H9 (cell line): ENCODE results near the gene CTCFL. TPM values are rescaled to one million over a fixed set of nuclear protein-coding genes. Genes with fewer than 3 reads are reported as not detected.

Source experiments
- DNase-seq: peaks from one replicate; pipeline ENCODE4 v3.0.0-alpha.2; 2017
- H2AFZ ChIP-seq: one replicate; pipeline ENCODE4 v1.6.1; 2013; ENCODE audit warnings: mild to moderate bottlenecking, low read length, control low read depth, moderate library complexity
- H2AK5ac ChIP-seq: 2 replicates; pipeline ENCODE4 v1.6.1; 2013; ENCODE audit warnings: low read length, control low read depth, mixed read lengths; ENCODE audit not compliant: insufficient read length
- H2BK120ac ChIP-seq: one replicate; pipeline ENCODE4 v1.6.1; 2013; ENCODE audit warnings: low read depth, mild to moderate bottlenecking, low read length, control low read depth, inconsistent platforms; ENCODE audit not compliant: poor library complexity, severe bottlenecking
- H2BK12ac ChIP-seq: 2 replicates; pipeline ENCODE4 v1.6.1; 2013; ENCODE audit warnings: low read length, control low read depth, mixed read lengths, low read depth; ENCODE audit not compliant: insufficient read length
- H2BK15ac ChIP-seq: 2 replicates; pipeline ENCODE4 v1.6.1; 2013; ENCODE audit warnings: low read depth, low read length, control low read depth
- H2BK20ac ChIP-seq: one replicate; pipeline ENCODE4 v1.6.1; 2013; ENCODE audit warnings: low read depth, mild to moderate bottlenecking, low read length, control low read depth, inconsistent platforms; ENCODE audit not compliant: poor library complexity, severe bottlenecking
- H2BK5ac ChIP-seq: 2 replicates; pipeline ENCODE4 v1.6.1; 2013; ENCODE audit warnings: low read length, control low read depth, mixed read lengths; ENCODE audit not compliant: insufficient read length
- H3K14ac ChIP-seq: 2 replicates; pipeline ENCODE4 v1.6.1; 2013; ENCODE audit warnings: low read length, control low read depth; ENCODE audit not compliant: insufficient read depth
- H3K18ac ChIP-seq: 2 replicates; pipeline ENCODE4 v1.6.1; 2013; ENCODE audit warnings: low read depth, mild to moderate bottlenecking, mixed read lengths, low read length, control low read depth; ENCODE audit not compliant: insufficient read length
- H3K23ac ChIP-seq: 2 replicates; pipeline ENCODE4 v1.6.1; 2013; ENCODE audit warnings: low read length, control low read depth, mixed read lengths, low read depth; ENCODE audit not compliant: insufficient read length
- H3K23me2 ChIP-seq: 2 replicates; pipeline ENCODE4 v1.6.1; 2013; ENCODE audit warnings: low read depth, mild to moderate bottlenecking, mixed read lengths, low read length, control low read depth; ENCODE audit not compliant: insufficient read length, poor library complexity, severe bottlenecking
- H3K27ac ChIP-seq: 2 replicates; pipeline ENCODE4 v1.5.1; 2013; ENCODE audit warnings: low read length, control low read depth, mixed read lengths, low read depth; ENCODE audit not compliant: insufficient read length
- H3K27me3 ChIP-seq: 2 replicates; pipeline ENCODE4 v1.6.1; 2013; ENCODE audit warnings: low read length, control low read depth, inconsistent platforms; ENCODE audit not compliant: insufficient read depth
- H3K4ac ChIP-seq: 2 replicates; pipeline ENCODE4 v1.6.1; 2013; ENCODE audit warnings: low read depth, mild to moderate bottlenecking, control low read depth, inconsistent platforms, low read length, moderate library complexity
- H3K4me1 ChIP-seq: 2 replicates; pipeline ENCODE4 v1.6.1; 2013; ENCODE audit warnings: low read length, control low read depth, inconsistent platforms; ENCODE audit not compliant: insufficient read depth
- H3K4me2 ChIP-seq: 2 replicates; pipeline ENCODE4 v1.6.1; 2013; ENCODE audit warnings: low read length, control low read depth, mixed read lengths; ENCODE audit not compliant: insufficient read length, insufficient read depth
- H3K56ac ChIP-seq: 2 replicates; pipeline ENCODE4 v1.6.1; 2013; ENCODE audit warnings: low read depth, mild to moderate bottlenecking, mixed read lengths, low read length, control low read depth; ENCODE audit not compliant: insufficient read length
- H3K79me1 ChIP-seq: 2 replicates; pipeline ENCODE4 v1.6.1; 2013; ENCODE audit warnings: low read depth, mild to moderate bottlenecking, moderate library complexity, low read length, control low read depth, inconsistent platforms; ENCODE audit not compliant: insufficient read depth, poor library complexity, severe bottlenecking
- H3K79me2 ChIP-seq: 2 replicates; pipeline ENCODE4 v1.6.1; 2013; ENCODE audit warnings: low read length, control low read depth, inconsistent platforms; ENCODE audit not compliant: insufficient read depth
- H3K9ac ChIP-seq: 2 replicates; pipeline ENCODE4 v1.6.1; 2013; ENCODE audit warnings: low read length, control low read depth, mixed read lengths; ENCODE audit not compliant: insufficient read length; ENCODE audit errors: extremely low read depth
- H3K9me3 ChIP-seq: one replicate; pipeline ENCODE4 v1.6.1; 2013; ENCODE audit warnings: low read depth, low read length, inconsistent platforms; ENCODE audit not compliant: control insufficient read depth
- H3T11ph ChIP-seq: one replicate; pipeline ENCODE4 v1.6.1; 2013; ENCODE audit warnings: mild to moderate bottlenecking, low read length, control low read depth, inconsistent platforms
- H4K20me1 ChIP-seq: one replicate; pipeline ENCODE4 v1.6.1; 2013; ENCODE audit not compliant: control insufficient read depth, insufficient read length, insufficient read depth
- H4K5ac ChIP-seq: 2 replicates; pipeline ENCODE4 v1.6.1; 2013; ENCODE audit warnings: low read depth, mild to moderate bottlenecking, mixed read lengths, low read length, control low read depth; ENCODE audit not compliant: insufficient read length
- H4K8ac ChIP-seq: replicated peaks from 2 replicates; pipeline ENCODE4 v1.6.1; 2013; ENCODE audit warnings: low read length, control low read depth, mixed read lengths, low read depth; ENCODE audit not compliant: insufficient read length
- H4K91ac ChIP-seq: 2 replicates; pipeline ENCODE4 v1.6.1; 2013; ENCODE audit warnings: low read depth, mild to moderate bottlenecking, moderate library complexity, mixed read lengths, low read length, control low read depth; ENCODE audit not compliant: insufficient read length
- H3K27ac Mint-ChIP-seq, 3 experiments: 2 replicates in 2 of 3; 3 replicates in 1 of 3; pipeline ENCODE4 v1.8.0; 2020 to 2021; ENCODE audit warnings: mixed read lengths in 3 of 3, mild to moderate bottlenecking in 1 of 3, moderate library complexity in 1 of 3
- H3K27me3 Mint-ChIP-seq: 2 replicates; pipeline ENCODE4 v1.8.0; 2021; ENCODE audit warnings: low read depth, mild to moderate bottlenecking, moderate library complexity, mixed read lengths
- H3K36me3 Mint-ChIP-seq, 3 experiments: 2 replicates in 2 of 3; 3 replicates in 1 of 3; pipeline ENCODE4 v1.8.0; 2020 to 2021; ENCODE audit warnings: low read depth in 3 of 3, mixed read lengths in 3 of 3; ENCODE audit not compliant: insufficient read depth in 1 of 3
- H3K4me1 Mint-ChIP-seq, 2 experiments: 2 replicates each; pipeline ENCODE4 v1.8.0; 2020; ENCODE audit warnings: mixed read lengths in 2 of 2
- H3K4me3 Mint-ChIP-seq, 2 experiments: 2 replicates in 1 of 2; 3 replicates in 1 of 2; pipeline ENCODE4 v1.8.0; 2020 to 2021; ENCODE audit warnings: mild to moderate bottlenecking in 2 of 2, mixed read lengths in 2 of 2, moderate library complexity in 1 of 2
- H3K9me3 Mint-ChIP-seq, 2 experiments: 2 replicates in 1 of 2; 3 replicates in 1 of 2; pipeline ENCODE4 v1.8.0; 2020; ENCODE audit warnings: mild to moderate bottlenecking in 2 of 2, mixed read lengths in 2 of 2, moderate library complexity in 1 of 2
- CTCF ChIP-seq: fragments of 200-600 bp; sonication (generic); conservative IDR thresholded peaks from 3 replicates; pipeline ENCODE4 v1.8.0; 2021; ENCODE audit warnings: antibody characterized with exemption, mild to moderate bottlenecking
- WGBS: extraction: QIAGEN DNeasy Blood & Tissue Kit; methylation state at CpG from one replicate; pipeline ENCODE4 v1.1.7; 2013; ENCODE audit warnings: missing lambda C conversion rate, low lambda C conversion rate, mixed read lengths; ENCODE audit not compliant: insufficient read length; ENCODE audit errors: extremely low coverage; 5-methylcytosine and 5-hydroxymethylcytosine counted together
- total RNA-seq: library from RNA; stranded (reverse); gene quantifications from 2 replicates; pipeline ENCODE4 v1.2.1, GENCODE V29; 2021

The CTCFL gene
- total RNA-seq, 1 experiment from 2014 or later = 0.90 TPM

- Histone ChIP-seq H3K18ac (no peak overlapping the region), H2AFZ (no peak overlapping the region), H4K20me1 (no peaks in the 10 kb centered on the region), H2BK120ac (no peak overlapping the region), H2BK5ac (no peak overlapping the region), H3K9ac (no peak overlapping the region), H3K27ac (no peak overlapping the region), H3K23me2 (no peaks in the 10 kb centered on the region), H4K8ac (no peak overlapping the region), H4K5ac (no peak overlapping the region), H3K27me3 (no peaks in the 10 kb centered on the region; the same call in 1 of the 2 replicates), H3K79me1 (no peaks in the 10 kb centered on the region), H2BK15ac (no peak overlapping the region), H3K4me1 (no peaks in the 10 kb centered on the region), H3K4me2 (no peak overlapping the region), H3K23ac (no peak overlapping the region), H4K91ac (no peak overlapping the region), H3K9me3 (peaks cover 12% of the 10 kb centered on the region), H3K56ac (no peak overlapping the region), H3K4ac (no peak overlapping the region), H3K79me2 (no peaks in the 10 kb centered on the region), H3T11ph (no peak overlapping the region), H2AK5ac (no peak overlapping the region), H3K14ac (no peak overlapping the region), H2BK12ac (no peak overlapping the region), H2BK20ac (no peak overlapping the region)
- Mint-ChIP-seq H3K36me3 (peaks cover 12 to 22% (median 14%) of the 10 kb centered on the region in 3 experiments; a peak in 6 of 7 replicates), H3K4me1 (peaks cover 5 to 12% of the 10 kb centered on the region in 2 experiments; a peak in 3 of 4 replicates), H3K4me3 (no peak overlapping the region), H3K27me3 (peaks cover 49% of the 10 kb centered on the region), H3K9me3 (peaks cover 30 to 32% of the 10 kb centered on the region in 2 experiments), H3K27ac (no peak overlapping the region)
- TF ChIP-seq CTCF = no peak
- DNase-seq = no peak
- WGBS = no CpG with 5 or more reads among the region's 12 CpGs
Measured at GRCh38 chr20:57539889-57540288, 14.9 kb upstream of the CTCFL start.
